CD4-positive, alpha-beta T cell treated with Interleukin-10 for 1 hour (primary cell): Measurements from ENCODE around the gene ANKRD9.

Source experiments
- DNase-seq: peaks from one replicate; pipeline ENCODE4 v3.0.0-alpha.2; 2020

Gene ANKRD9

DNA sequence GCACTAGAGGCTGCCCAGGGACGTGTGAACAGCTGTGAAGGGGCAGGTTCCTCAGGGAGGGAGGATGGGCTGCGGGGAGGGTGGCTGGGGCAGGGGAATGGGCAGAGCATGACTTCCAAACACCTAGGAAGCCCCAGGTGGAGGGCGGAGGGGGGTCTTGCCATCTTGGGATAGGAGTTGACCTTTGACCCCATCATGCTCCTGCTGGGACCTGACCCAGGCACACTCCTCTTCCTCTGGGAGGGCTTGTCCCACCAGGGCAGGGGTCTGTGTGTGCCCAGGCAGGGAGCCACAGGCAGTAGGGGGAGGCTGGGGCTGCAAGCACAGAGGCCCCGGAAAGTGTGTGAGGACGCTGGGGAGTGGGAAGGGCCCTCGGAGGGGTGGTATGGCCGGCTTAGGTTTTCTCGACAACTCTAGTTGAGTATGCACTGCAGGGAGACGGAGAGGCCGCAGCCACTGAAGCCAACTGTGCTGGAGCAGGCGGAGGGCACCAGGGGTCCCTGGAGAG, 3.3 kb upstream of the ANKRD9 start:
- no peak for DNase-seq

DNA sequence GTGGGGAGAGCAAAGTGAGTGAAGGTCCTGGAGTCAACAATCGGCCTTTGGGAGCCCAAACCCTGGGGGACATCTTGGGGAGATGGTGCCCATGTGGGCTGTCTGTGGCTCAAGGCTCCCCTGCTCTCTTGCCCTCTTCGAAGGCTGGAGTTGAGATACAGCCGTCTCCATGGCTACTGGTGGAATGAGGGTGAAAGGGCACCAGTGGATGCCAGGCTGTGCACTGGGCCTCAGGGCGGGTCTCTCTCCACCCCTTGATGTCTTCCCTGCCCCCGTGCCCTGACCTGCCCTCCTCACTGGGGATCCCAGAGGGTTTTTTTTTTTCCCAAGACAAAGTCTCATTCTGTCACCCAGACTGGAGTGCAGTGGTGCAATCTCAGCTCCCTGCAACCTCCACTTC, 2.0 kb upstream of the ANKRD9 start:
- DNase-seq: no peak

DNA sequence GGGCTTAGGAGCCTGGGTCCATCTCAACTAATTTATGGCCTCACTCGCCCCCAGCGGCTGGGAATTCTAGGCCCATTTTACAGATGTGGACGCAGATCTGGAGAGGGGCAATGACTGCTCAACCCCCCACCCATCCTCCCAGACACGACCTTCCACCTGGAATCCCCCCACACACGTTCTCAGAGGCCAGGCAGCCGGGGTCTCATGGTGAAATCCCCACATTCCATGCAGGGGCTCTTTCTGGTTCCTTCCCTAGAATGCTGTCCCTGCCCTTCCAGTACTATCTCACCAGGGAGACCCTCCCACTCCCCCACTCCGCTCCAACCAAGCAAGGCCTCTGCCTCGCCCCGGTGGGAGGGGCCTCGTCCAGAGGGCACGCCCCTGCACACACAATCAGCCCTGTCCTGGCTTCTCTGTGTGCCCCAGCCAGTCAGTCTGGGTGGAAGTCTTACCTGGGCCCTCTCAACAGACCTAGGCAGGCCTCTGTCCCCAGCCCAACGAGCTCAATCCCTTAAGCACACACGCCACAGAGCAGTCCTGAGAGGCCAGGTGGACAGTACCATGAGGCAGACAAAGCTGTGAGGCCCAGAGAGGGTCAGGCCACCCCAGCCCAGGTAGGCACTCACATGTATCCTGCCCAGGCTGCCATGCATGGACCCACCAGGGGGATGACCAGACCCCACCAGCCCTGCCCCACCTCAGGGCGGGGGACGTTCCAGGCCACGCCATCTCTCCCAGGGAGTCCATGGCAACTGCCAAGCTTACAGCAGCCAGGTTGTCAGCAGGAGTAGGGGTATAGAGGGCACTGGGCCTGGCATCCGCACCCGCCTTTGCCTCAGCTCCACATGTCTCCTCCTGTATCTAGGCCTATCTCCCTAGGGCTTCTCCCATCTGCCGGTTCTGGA, 1.3 kb upstream of the ANKRD9 start:
- no peak for DNase-seq

DNA sequence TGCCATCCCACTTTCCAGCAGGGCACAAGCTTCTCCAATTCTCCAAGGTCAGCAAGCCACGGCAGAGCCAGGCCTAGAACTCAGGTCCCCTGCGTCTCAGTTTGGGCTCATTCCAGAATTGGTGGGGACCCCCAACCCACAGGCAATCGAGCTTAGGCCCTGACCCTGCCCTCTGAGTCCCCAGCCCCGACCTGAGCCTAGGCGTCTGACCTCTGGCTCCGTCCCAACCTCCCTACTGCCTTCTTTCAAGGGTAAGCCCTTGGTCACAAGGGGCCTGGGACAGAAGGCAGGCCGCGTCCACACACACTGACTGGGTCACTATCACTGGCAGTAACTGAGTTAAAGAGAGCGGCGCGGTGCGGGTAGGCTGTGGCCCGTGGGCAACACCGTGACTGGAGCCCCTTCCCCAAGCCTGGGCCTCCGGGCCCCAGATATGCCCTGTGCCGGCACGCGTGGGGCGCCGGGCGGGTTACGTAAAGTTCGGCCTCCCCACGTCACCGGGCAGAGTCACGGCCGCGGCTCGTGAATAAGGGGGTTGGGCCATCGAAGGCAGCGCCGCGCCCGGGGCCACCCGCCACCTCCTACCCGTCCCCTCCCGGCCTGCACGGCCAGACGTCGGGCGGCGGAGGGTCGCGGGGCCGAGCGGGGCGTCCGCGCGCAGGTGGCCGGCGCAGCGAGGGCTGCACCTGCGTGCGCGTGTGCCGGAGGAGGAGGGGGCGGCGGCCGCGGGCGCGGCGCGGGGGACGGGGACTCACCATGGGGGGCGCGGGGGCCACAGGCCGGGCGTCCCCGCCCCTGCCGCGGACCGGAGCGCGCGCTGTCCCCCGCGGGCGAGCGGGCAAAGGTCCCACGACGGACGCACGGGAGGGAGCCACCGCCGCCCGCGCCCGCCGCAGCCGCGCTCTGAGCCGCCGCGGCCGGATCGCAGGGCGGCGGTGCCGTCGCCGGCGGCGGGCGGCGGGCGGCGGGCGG, 516 bp downstream of the ANKRD9 start:
- DNase-seq: peak; percentile 59

DNA sequence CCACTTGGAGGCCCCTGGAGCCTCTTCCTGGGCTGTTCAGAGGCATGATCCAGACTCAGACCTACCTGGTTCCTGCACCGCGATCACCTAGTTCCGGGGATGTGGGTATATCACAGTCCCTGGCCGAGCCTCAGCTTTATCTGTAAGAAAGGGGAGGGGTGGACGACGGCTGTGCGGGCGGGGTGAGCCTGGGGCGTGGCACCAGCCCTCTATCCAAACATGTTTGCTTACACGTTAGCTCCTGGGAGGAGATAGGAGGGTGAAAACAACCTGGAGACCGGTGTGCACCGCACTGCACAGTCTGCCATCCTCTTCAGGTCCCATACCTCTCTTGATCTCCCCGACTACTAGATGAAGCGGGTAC, 1.2 kb downstream of the ANKRD9 start:
- no peak for DNase-seq

DNA sequence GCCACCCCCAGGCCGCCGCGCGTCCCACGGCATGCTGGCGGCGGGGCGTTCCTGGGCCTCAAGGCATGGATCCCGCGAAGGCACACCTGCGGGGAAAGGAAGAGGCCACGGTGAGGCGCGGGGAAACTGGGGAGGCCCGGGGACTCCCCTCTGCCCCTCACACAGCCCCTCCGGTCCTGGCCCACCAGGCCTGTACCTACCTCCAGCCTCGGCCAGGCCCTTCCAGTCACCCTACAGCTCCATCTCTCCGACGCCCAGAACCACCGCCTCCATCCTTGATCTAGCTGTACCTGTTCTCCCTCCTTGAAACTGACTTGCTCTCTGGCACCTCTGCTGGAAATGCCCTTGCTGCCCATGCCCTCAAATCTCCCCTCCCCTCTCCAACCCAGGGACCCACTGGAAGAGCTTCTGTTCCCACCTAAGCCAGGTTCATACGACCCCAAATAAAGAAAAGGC, 1.7 kb downstream of the ANKRD9 start:
- no peak for DNase-seq

DNA sequence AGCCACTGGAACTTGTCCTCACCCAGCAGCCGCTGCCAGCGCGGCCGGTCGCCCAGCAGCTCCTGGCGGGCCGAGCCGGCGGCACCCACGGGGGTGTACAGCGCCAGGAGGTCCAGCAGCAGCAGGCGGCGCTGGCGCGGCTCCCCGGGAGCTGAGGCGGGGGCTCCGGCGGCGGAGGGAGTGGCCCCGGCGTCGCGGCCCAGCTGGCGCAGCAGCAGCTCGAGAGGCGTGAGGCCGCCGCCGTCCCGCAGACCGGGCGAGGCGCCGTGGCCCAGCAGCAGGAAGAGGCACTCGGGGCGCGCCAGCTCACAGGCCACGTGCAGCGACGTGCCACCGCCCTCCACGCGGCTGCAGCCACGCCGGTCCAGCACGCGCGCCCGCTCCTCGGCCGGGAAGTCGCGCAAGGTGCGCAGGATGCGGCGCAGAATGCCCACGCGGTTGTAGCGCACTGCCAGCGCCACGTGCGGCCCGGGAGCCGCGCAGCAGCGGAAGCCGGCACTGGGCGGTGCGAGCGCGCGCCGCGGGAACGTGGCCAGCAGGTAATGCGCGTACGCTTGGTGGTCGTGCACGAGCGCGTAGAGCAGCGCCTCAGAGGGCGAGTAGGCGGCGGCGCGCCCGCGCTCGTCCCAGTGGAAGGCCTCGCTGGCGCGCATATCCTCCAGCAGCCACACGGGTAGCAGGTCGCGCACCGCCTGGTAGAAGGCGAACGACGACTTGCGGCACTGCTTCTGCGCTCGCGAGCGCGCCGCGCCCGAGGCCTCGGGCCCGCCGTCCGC, 2.3 kb downstream of the ANKRD9 start:
- peak; percentile 56 for DNase-seq

DNA sequence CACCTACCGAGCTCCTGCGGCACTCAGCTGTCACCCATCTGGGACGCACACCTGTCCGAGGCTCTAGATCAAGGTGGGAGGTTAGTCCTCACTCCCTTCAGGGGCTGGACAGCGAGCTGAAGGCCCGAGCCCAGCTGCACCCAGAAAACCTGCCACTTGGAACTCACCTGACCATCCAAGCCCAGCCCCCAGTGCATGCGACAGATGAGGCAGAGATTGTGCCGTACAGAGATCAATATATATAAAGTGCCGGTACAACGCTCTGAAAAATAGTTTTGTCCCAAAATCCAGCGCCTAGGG, 3.0 kb downstream of the ANKRD9 start:
- DNase-seq: no peak

DNA sequence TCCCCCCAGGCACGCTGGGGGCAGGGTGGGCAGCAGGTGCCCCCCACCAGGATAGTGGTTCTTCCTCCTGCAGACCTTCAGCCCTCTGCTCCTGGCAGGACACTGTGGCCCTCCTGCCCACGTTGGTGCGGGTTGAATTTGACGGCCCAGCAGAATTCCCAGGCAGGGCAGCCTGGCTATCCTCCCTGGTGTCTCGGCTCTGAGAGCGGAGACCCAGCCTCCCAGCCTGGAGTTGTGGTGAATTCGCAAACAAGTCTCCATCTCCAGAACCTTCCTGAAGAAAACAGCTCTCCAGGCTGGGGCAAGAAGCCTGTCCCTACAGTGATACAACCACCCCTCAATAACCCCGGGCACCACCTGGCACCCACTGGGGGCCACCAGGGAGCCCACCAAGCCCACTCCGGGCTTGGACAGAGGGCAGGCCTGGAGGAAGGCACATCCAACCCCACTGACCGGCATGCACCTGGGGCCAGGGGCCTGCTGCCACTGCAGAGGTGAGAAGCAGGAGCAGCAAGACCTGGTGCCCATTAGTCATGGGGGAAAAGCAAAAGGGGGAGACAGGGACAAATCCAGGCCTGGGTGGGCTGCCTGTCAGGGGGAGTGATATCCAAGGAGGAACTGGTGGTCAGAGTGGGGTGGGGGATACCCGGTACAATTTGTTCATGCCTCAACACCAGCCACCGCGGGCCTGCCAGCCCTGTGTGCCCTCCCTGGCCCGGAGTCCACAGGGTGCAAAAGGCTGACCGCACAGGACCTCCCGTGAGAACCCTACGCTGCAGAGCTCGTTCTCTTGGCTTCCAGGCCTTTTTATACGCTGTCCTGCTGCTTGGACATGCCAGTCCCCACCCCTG, 3.6 kb downstream of the ANKRD9 start:
- DNase-seq: no peak

DNA sequence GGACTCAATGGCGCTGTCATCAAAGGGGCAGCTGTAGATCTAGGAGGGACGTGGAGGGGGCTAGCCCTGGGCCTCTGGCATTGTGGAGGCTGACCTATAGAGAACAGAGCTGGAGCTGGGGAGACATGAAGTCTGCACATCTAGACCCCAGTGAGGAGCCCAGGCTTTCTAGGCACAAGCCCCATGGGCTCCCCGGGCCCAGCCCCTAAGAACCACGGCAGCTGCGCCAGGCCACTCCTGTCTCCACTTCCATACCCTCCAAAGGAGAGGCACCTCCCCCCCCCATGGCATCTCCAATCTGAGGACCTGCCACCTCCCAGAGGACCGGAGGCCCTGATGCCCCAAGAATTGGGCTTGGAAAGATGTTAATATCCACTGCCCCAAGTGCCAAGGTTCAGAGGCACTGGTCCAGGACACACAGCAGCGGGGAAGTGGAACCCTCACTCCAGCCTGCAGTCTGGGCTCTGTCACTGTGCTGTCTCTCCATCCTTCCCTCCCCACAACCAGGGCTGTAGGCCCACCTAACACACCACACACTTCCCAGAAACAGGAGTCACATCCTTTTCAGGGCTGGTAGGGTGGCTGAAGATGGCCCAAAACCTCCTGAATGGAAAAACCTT, 4.5 kb downstream of the ANKRD9 start:
- DNase-seq: no peak

DNA sequence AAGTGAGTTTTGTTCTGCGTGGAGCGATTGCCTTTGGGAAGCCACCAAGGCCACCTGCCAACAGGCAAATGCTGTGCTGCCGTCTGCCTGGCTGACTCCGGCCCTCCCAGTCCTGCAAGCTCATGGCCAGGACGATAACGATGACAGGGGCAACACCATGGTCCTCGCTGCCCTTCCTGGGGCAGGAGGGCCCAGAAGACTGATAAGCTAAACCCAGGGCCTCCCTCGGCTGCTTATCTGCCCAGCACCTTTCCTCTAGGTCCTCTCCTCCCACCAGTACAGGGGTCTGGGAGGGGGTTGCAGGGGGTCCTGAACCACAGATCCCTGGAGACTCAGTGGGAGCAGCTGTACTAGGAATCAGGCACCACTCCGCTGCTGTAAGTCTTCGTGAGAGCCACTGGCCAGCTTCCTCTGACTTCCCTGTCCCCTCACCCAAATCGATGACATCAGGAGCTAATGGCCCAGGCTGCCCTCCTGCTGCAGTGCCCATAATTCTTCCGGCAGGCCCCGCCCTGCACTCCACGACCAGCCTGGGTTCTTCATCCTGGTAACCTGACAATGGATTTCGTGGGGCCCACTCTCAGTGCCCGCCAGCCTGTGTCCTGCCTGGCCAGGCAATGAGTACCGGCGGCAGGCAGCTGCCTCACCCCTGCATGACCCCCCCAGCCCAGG, 5.1 kb downstream of the ANKRD9 start:
- no peak for DNase-seq

DNA sequence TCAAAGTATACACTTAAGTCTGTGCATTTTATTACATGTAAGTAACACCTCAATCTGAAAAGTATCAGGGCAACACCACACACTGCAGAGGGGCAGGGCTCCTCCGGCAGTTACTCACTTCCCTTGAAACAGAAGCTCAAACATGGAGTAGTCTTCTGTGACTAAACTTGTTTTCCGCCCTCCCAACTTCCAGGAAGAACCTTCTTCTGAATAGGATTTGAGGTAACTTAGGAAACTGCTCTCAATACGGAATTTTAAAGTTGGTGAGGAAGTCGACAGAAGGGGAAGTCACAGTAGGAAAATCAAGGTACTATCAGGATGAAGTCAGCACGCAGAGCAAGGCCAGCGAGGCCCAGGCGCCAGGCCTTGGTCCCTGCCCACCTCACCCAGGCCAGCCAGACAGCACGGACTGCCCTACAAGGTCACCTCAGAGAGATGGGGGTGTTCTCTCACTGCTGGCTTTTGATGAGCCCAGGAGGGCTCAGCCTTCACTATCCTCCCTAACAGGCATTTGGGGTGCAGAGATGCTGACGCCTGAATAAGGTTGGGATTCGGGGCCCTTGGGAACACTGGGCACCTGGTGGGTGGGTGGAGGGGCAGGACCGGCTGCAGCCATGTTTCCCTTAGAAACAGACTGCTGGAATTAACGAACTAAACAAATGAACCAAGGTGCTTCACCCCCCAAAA, 5.8 kb downstream of the ANKRD9 start:
- no peak for DNase-seq

DNA sequence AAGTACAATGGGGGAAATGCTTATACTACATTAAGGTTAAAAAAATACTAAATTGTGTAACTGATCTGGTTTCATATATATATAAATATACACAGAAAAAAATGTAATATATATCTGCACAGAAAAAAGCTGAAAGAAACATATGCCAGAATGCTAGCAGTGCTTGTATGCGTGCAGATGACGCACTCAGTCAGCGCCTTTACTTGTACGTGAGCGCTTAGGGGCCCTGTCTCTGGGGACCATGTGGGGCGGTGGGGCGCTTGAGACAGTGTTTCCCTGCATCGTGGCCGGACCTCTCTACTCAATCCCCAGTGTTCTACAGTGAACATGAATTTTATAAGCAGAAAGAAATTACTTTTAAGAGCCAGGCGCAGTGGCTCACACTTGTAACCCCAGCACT, 7.0 kb downstream of the ANKRD9 start:
- DNase-seq: no peak

DNA sequence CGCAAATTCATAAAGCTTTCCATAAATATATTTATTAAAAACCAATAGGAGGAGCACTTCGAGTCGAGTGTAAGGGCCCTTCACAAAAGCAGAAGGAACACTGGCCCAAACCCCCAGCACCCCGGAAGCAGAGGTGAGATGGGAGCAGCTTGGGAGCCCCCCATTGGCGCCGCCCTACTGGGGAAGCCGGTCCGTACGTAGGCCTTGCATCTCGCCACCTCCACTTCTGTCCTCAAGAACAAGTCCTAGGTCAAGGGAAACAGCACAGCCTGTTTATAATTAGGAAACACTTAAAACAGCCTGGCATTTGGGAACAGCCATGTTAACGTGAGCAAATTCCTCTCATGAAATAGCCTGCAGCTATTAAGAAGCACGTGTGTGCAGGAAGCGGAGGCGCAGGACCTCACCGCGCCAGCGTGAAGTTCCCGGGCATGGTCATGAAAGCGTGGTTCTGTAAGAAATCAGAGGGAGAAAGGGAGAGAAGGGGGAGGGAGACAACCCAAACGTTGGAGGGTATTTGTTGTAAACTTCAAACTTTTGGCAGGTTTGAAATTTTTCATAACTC, 7.7 kb downstream of the ANKRD9 start:
- no peak for DNase-seq

DNA sequence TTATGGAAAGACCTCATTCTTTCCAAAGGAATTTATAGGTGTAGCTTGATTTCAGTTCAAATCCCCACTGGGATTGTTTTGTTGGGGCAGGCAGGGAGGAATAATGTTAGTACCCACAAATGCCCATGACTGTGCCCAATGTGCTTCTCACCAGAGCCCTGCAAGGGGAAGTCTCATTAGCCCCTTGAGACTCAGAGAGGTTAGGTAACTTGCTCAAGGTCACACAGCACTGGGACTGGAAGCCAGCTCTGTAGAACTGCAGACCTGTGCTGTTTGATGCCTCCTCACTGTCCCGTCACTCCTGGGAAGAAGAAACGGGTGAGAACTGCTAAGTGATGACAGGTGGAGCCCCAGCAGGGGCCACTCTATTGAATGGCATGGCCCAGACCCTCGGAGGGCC, 8.9 kb downstream of the ANKRD9 start:
- no peak for DNase-seq

DNA sequence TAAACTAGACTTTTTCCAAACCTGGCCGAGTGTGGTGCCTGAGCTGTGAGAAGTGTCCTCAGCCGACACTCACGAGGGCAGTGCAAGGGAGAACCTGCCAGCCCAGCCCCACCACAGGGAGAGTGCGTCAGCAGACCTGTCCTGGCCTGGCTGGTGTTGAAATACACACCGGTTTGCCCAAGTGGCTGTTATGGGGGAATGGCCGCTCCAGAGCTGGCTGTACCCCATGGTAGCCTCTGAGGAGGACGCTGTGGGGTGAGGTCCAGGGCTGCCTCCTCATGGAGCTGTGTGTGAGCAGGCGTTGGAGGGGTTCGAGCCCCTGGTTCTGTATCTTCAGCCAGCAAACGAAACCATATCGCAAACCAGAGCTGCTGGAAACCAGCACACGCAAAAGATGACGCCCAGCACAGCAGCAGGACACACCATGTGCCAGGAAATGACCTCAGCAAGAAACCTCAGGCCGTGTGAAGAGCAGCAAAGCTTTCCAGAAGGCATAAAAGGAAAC, 9.4 kb downstream of the ANKRD9 start:
- DNase-seq: peak; percentile 27

DNA sequence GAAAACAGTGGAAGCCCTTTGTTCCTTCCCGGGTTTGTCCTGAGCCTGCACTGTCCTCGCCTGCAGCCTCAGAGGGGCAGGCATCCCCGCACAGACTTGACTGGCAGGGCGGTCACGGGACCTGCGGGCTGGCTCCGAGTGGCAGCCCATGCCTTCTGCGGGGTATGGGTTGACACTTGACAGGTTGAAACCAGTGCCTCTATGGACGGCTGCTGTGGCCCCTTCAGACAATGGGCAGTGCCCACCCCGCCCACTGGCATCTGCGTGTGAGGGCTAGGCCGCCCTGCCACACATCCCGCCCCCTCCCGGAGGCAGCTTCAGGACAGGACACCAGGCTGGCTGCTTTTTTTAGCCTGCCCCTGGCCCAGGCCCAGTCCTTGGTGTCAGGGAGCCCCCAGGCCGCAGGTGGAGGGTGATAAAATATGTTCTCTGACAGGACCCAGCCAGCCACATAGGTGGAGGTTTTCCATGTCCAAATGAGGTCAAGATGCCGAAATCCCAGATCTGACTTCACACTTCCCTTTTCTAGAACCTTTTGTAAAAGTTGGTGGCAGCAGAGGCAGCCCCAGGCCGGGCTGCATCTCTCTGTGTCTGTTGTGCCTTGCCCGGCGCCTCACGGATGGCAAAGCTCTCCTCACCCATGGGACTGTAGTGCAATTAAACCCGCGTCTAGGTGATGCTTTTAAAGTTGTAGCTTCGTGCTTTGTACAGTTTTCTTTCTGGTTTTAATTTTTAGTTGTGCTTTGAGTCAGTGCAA, 10.0 kb downstream of the ANKRD9 start:
- no peak for DNase-seq

DNA sequence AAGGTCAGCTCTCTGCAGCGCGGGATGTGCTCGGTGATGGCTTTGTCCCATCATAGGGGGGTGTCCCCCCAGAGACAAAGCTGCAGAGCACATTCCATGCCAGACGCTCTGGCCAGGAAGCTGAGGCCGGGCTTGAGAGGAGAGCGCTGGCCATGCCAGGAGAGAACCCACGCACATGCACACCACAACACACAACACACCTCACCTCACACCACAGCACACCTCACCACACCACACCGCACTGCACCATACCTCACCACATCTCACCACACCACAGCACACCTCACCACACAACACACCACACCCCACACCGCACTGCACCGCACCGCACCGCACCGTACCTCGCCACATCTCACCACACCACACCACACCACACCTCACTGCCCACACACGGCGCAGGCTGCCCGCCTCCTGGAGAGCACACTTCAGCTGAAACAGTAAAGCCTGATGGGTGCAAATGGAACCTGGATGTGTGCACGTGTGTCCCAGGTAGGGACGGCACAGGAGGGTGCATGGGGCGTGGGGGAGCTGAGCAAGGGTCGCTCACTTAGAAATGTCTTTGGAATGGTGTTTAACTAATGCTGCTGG, 10.8 kb downstream of the ANKRD9 start:
- no peak for DNase-seq
